UCSD-AML1 (cell line): ENCODE measurements around the gene BCCIP.

ENCODE experiments used
- DNase-seq: peaks from one replicate; lab custom pipeline; 2025; ENCODE audit not compliant: unreplicated experiment; lab: John Stamatoyannopoulos, UW

Gene BCCIP

DNA sequence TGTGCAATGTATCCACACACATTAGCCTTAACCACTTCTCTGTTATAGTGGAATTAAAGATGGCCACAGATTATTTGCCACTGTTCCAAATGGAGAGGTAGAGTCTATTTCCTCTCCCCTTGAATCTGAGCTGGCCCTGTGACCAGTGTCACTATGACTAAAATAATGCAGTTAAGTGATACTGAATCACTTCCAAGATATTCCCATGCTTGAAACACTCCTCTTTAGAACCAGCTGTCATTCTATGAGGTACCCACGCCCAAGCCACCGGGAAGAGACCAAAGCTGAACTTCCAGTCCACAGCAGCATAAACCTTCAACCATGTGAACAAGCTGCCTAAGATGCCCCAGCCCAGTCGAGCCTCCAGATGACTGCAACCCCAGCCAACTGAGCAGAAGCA lies 59.9 kb downstream of the BCCIP start:
- no peak for DNase-seq
